Esophagus muscularis mucosa (tissue), 4 donors: ENCODE measurements around the gene LGI1. TPM values are rescaled to one million over a fixed set of nuclear protein-coding genes. Genes with fewer than 3 reads are reported as not detected.

Experiments
- DNase-seq: peaks from one replicate; pipeline ENCODE4 v3.0.0-alpha.2; 2017; ENCODE audit errors: extremely low spot score
- H3K27ac ChIP-seq, 4 donors: fragments of 200-600 bp; sonication (generic); replicated peaks in 1 of 4; 1 replicate in 3 of 4; 2 replicates in 1 of 4; pipeline ENCODE4 v1.5.1; 2016 to 2019; ENCODE audit warnings: mild to moderate bottlenecking in 1 of 4
- H3K27me3 ChIP-seq, 4 donors: fragments of 200-600 bp; sonication (generic); one replicate each; pipeline versions ENCODE4 v1.5.1 to v1.6.0; 2016 to 2019
- H3K36me3 ChIP-seq, 4 donors: fragments of 200-600 bp; sonication (generic); one replicate each; pipeline ENCODE4 v1.5.1; 2016 to 2019
- H3K4me1 ChIP-seq, 4 donors: fragments of 200-600 bp; sonication (generic); one replicate each; pipeline ENCODE4 v1.5.1; 2016 to 2019
- H3K4me3 ChIP-seq, 4 donors: fragments of 200-600 bp; sonication (generic); 1 replicate in 2 of 4; 2 replicates in 2 of 4; pipeline ENCODE4 v1.5.1; 2016 to 2019; ENCODE audit warnings: mild to moderate bottlenecking in 4 of 4, moderate library complexity in 1 of 4
- H3K9me3 ChIP-seq, 4 donors: fragments of 200-600 bp; sonication (generic); 1 replicate in 3 of 4; 2 replicates in 1 of 4; pipeline ENCODE4 v1.5.1; 2016 to 2019
- CTCF ChIP-seq, 3 experiments: fragments of 200-600 bp in 2 of 3; fragments of 450-650 bp in 1 of 3; sonication (generic) in 2 of 3; IDR thresholded peaks; one replicate each; pipeline ENCODE4 v1.5.1; 2017 to 2019; ENCODE audit warnings: antibody characterized with exemption in 3 of 3, mild to moderate bottlenecking in 2 of 3, moderate library complexity in 1 of 3
- EP300 ChIP-seq: sonication (generic); formaldehyde crosslinking; IDR thresholded peaks from one replicate; pipeline ENCODE4 v1.6.1; 2017; ENCODE audit warnings: antibody characterized with exemption
- POLR2A ChIP-seq: fragments of 450-650 bp; IDR thresholded peaks from one replicate; pipeline ENCODE4 v1.6.1; 2017; ENCODE audit warnings: antibody characterized with exemption, moderate library complexity, mild to moderate bottlenecking, low read depth
- POLR2AphosphoS5 ChIP-seq, 2 donors: sonication (generic); formaldehyde crosslinking; IDR thresholded peaks; one replicate each; pipeline ENCODE4 v1.6.1; 2017; ENCODE audit warnings: antibody characterized with exemption in 2 of 2
- WGBS: methylation state at CpG from one replicate; pipeline ENCODE4 v1.1.5; 2018; 5-methylcytosine and 5-hydroxymethylcytosine counted together
- intact Hi-C: fragments of 100-400 bp; cut with DNase I; formaldehyde crosslinking; loops from one replicate; pipeline ENCODE4 v1.15.1; 2023
- total RNA-seq, 4 donors: library from RNA; depleted of rRNA; stranded (reverse); fragments of >200 nt; gene quantifications; one replicate each; pipeline versions ENCODE4 v1.1.0 to v1.2.1, GENCODE V29; 2016

The LGI1 gene
- total RNA-seq, 4 donors from 2014 or later, result 0.17 to 0.69 (median 0.32) TPM; not detected in 1

- H3K36me3 ChIP-seq, result no peaks in the 10 kb centered on the region
- no peaks in the 10 kb centered on the region for H3K9me3 ChIP-seq
- H3K4me3 ChIP-seq, result no peak overlapping the region
- H3K27me3 ChIP-seq, result peaks cover 0 to 32% (median 4%) of the 10 kb centered on the region in 4 donors
- H3K4me1 ChIP-seq, result peaks cover 0 to 14% (median 7%) of the 10 kb centered on the region in 4 donors
- 66% methylated on average over 4 of the region's 4 CpGs for WGBS
- no peak for DNase-seq
- intact Hi-C loops, result no loop called here
- H3K27ac ChIP-seq, result no peak overlapping the region
- TF ChIP-seq EP300 (no peak), POLR2AphosphoS5 (IDR thresholded peaks at IDR 0.05) (no peak), CTCF (IDR thresholded peaks at IDR 0.05) (no peak), POLR2A (no peak)
Observed at GRCh38 chr10:93758891-93759410, 1.2 kb downstream of the LGI1 start.

DNA sequence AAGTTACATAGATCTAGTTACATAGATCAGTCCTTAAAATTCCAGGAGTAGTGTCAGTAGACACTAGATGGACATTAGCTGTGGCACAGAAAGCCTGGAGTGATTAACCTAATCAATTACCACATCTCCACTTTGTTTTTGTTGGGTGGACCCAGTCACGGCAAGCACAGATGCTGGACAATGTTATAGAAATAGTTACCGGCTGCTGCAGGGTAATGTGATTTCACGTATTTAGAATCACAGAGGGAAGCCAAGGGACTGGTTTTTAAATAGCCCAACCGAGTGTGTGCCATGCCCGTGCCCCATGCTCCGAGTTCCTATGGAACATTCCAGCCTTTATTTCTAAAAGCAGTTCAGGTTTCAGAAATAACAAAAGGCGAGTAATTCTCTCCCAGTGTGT is 2.8 kb downstream of the LGI1 start:
- no peak for DNase-seq
- Histone ChIP-seq H3K27me3 (peaks cover 0 to 32% (median 4%) of the 10 kb centered on the region in 4 donors), H3K4me3 (no peak overlapping the region), H3K27ac (no peak overlapping the region), H3K36me3 (no peaks in the 10 kb centered on the region), H3K4me1 (peaks cover 0 to 14% (median 7%) of the 10 kb centered on the region in 4 donors), H3K9me3 (no peaks in the 10 kb centered on the region)
- TF ChIP-seq CTCF (IDR thresholded peaks at IDR 0.05), result no peak
- TF ChIP-seq POLR2A, result no peak
- TF ChIP-seq EP300, result no peak
- no peak for TF ChIP-seq POLR2AphosphoS5 (IDR thresholded peaks at IDR 0.05)
- 60% methylated on average over 7 of the region's 7 CpGs for WGBS
- intact Hi-C loops, result no loop called here

DNA sequence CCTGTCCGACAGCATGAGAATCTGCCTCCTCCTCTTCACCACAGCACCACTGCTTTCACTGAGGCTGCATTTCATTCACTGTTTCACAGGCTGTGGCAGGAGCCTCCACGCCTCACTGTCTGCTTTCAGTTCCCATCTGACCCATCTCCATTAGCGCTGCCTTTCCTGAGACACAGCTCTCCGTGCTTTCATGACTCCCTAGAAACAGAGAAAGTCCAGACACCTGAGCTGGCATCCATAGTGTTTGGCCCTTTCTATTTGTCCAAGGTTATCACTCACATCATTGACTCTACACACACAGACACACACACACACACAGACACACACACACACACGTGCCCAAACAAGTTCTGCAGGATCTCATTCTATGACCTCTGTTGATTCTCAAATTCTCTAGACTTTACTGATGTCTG is 5.2 kb downstream of the LGI1 start:
- Histone ChIP-seq H3K27ac (no peak overlapping the region), H3K9me3 (no peaks in the 10 kb centered on the region), H3K4me3 (no peak overlapping the region), H3K27me3 (peaks cover 0 to 21% (median 2%) of the 10 kb centered on the region in 4 donors), H3K36me3 (no peaks in the 10 kb centered on the region), H3K4me1 (peaks cover 0 to 6% (median 5%) of the 10 kb centered on the region in 4 donors)
- intact Hi-C loops, result no loop called here
- TF ChIP-seq EP300 (no peak), POLR2A (no peak), POLR2AphosphoS5 (IDR thresholded peaks at IDR 0.05) (no peak), CTCF (IDR thresholded peaks at IDR 0.05) (no peak)
- 43% methylated on average over 5 of the region's 5 CpGs for WGBS
- no peak for DNase-seq

- Histone ChIP-seq H3K27ac (no peak overlapping the region), H3K27me3 (no peaks in the 10 kb centered on the region), H3K9me3 (no peaks in the 10 kb centered on the region), H3K4me1 (no peaks in the 10 kb centered on the region), H3K36me3 (no peaks in the 10 kb centered on the region), H3K4me3 (no peak overlapping the region)
- intact Hi-C loops, result no loop called here
- 88% methylated on average over 2 of the region's 2 CpGs for whole genome bisulfite sequencing
- DNase-seq, result no peak
- TF ChIP-seq EP300 (no peak), POLR2A (no peak), POLR2AphosphoS5 (IDR thresholded peaks at IDR 0.05) (no peak), CTCF (IDR thresholded peaks at IDR 0.05) (no peak)
Observed at GRCh38 chr10:93766918-93767317, 9.2 kb downstream of the LGI1 start.
